HCT116 (cell line): ENCODE measurements around the gene GTPBP2. TPM values are rescaled to one million over a fixed set of nuclear protein-coding genes. Genes with fewer than 3 reads are reported as not detected.

Experiments
- ATAC-seq: fragments of 200-7000 bp; cut with Tn5 transposase; 2 replicates; pipeline ENCODE4 v1.9.1; 2020; ENCODE audit warnings: mild to moderate bottlenecking, moderate library complexity
- BruUV-seq: library from RNA; stranded (reverse); fragments of 400-500 nt; replicated peaks from 2 replicates; lab custom pipeline; 2021; lab: Mats Ljungman, UMichigan
- CTCF ChIA-PET: fragments of 300-600 bp; sonication (Branson Sonifier 250); formaldehyde crosslinking; loops from one replicate; lab custom pipeline; 2021; ENCODE audit warnings: antibody characterized with exemption; lab: Charles Lee
- POLR2A ChIA-PET: fragments of 300-600, 350-600 bp; sonication (Branson Sonifier 250); formaldehyde crosslinking; loops from one replicate; lab custom pipeline; 2021; ENCODE audit warnings: antibody characterized with exemption; lab: Charles Lee
- RAD21 ChIA-PET, 2 experiments: fragments of 300-600 bp; sonication (Branson Sonifier 250); formaldehyde crosslinking; loops; one replicate each; lab custom pipeline; 2023; ENCODE audit warnings: low total read pairs in 2 of 2; ENCODE audit not compliant: uncharacterized antibody in 2 of 2, unreplicated experiment in 2 of 2, low non-redundant PET in 1 of 2; lab: Charles Lee
- DNase-seq: peaks from one replicate; pipeline ENCODE4 v3.0.0-alpha.2; 2010; ENCODE audit warnings: low read depth, low spot score
- H2AFZ ChIP-seq: fragments of 200-600 bp; shearing (Covaris generic), sonication (generic); 2 replicates; pipeline ENCODE4 v1.6.1; 2017; ENCODE audit warnings: low read depth, mixed run types, mixed read lengths, antibody characterized with exemption, low read length; ENCODE audit not compliant: poor library complexity, severe bottlenecking
- H3K27ac ChIP-seq: 2 replicates; pipeline ENCODE4 v1.5.1; 2012; ENCODE audit warnings: low read depth, low read length
- H3K27me3 ChIP-seq: fragments of 200-600 bp; sonication (generic); 2 replicates; pipeline ENCODE4 v1.6.1; 2016; ENCODE audit warnings: mixed run types, low read length, mixed read lengths; ENCODE audit not compliant: insufficient read depth
- H3K36me3 ChIP-seq, 2 experiments: fragments of 200-500 bp in 1 of 2; fragments of 200-600 bp in 1 of 2; sonication (Bioruptor generic) in 1 of 2; sonication (generic) in 1 of 2; 2 replicates each; pipeline versions ENCODE4 v1.5.1 to v1.6.1; 2014 to 2016; ENCODE audit warnings: low read length in 2 of 2, inconsistent platforms in 1 of 2, mixed read lengths in 1 of 2, mixed run types in 1 of 2; ENCODE audit not compliant: insufficient read depth in 2 of 2, control insufficient read depth in 1 of 2
- H3K4me1 ChIP-seq, 2 experiments: fragments of 200-600 bp in 1 of 2; sonication (generic) in 1 of 2; 2 replicates each; pipeline versions ENCODE4 v1.5.1 to v1.6.1; 2012 to 2017; ENCODE audit warnings: low read length in 2 of 2, inconsistent platforms in 1 of 2, mild to moderate bottlenecking in 1 of 2, mixed read lengths in 1 of 2, mixed run types in 1 of 2, moderate library complexity in 1 of 2; ENCODE audit not compliant: insufficient read depth in 2 of 2, control insufficient read depth in 1 of 2
- H3K4me2 ChIP-seq: fragments of 200-600 bp; sonication (generic); 2 replicates; pipeline ENCODE4 v1.6.1; 2017; ENCODE audit warnings: mixed run types, low read length, mixed read lengths
- H3K4me3 ChIP-seq, 2 experiments: fragments of 200-600 bp in 1 of 2; sonication (generic) in 1 of 2; replicated peaks in 1 of 2; 2 replicates each; pipeline ENCODE4 v1.5.1; 2011 to 2016; ENCODE audit warnings: low read length in 2 of 2, control low read depth in 1 of 2, low read depth in 1 of 2, mild to moderate bottlenecking in 1 of 2, mixed read lengths in 1 of 2, mixed run types in 1 of 2
- H3K79me2 ChIP-seq: fragments of 200-600 bp; sonication (generic); 2 replicates; pipeline ENCODE4 v1.6.1; 2017; ENCODE audit warnings: mild to moderate bottlenecking, mixed run types, low read length, moderate library complexity, mixed read lengths; ENCODE audit not compliant: insufficient read depth
- H3K9ac ChIP-seq: fragments of 200-600 bp; sonication (generic); 2 replicates; pipeline ENCODE4 v1.6.1; 2016; ENCODE audit warnings: low read length, mixed read lengths
- H3K9me2 ChIP-seq: fragments of 200-600 bp; sonication (generic), shearing (Covaris generic); 2 replicates; pipeline ENCODE4 v1.6.1; 2017; ENCODE audit warnings: mixed run types, mild to moderate bottlenecking, moderate library complexity; ENCODE audit not compliant: insufficient read depth
- H3K9me3 ChIP-seq, 2 experiments: fragments of 200-500 bp in 1 of 2; fragments of 200-600 bp in 1 of 2; sonication (Bioruptor generic) in 1 of 2; sonication (generic) in 1 of 2; 2 replicates each; pipeline ENCODE4 v1.6.1; 2014 to 2017; ENCODE audit warnings: low read length in 2 of 2, mixed read lengths in 2 of 2, inconsistent platforms in 1 of 2, low read depth in 1 of 2, mild to moderate bottlenecking in 1 of 2, mixed run types in 1 of 2, moderate library complexity in 1 of 2; ENCODE audit not compliant: control insufficient read depth in 1 of 2, insufficient read depth in 1 of 2
- H4K20me1 ChIP-seq: fragments of 200-600 bp; sonication (generic), shearing (Covaris generic); 2 replicates; pipeline ENCODE4 v1.6.1; 2017; ENCODE audit warnings: mixed run types, mild to moderate bottlenecking, moderate library complexity; ENCODE audit not compliant: insufficient read depth
- CBX3 ChIP-seq: IDR thresholded peaks from 2 replicates; pipeline ENCODE4 v1.6.1; 2012; ENCODE audit warnings: low read depth
- CEBPB ChIP-seq: IDR thresholded peaks from 2 replicates; pipeline ENCODE4 v1.6.1; 2012; ENCODE audit warnings: low read depth
- EGR1 ChIP-seq: IDR thresholded peaks from 2 replicates; pipeline ENCODE4 v1.6.1; 2012; ENCODE audit warnings: low read depth
- ELF1 ChIP-seq: IDR thresholded peaks from 2 replicates; pipeline ENCODE4 v1.6.1; 2012; ENCODE audit warnings: low read depth, borderline replicate concordance
- EZH2 ChIP-seq: fragments of 200-600 bp; sonication (generic); IDR thresholded peaks from 2 replicates; pipeline ENCODE4 v1.6.1; 2017; ENCODE audit warnings: antibody characterized with exemption, mixed run types
- EZH2phosphoT487 ChIP-seq: fragments of 200-600 bp; IDR thresholded peaks from 2 replicates; pipeline ENCODE4 v1.6.1; 2018; ENCODE audit warnings: antibody characterized with exemption, borderline replicate concordance
- JUND ChIP-seq: IDR thresholded peaks from 2 replicates; pipeline ENCODE4 v1.6.1; 2012
- POLR2A ChIP-seq: IDR thresholded peaks from 2 replicates; pipeline ENCODE4 v1.7.0; 2011; ENCODE audit warnings: borderline replicate concordance; ENCODE audit not compliant: insufficient read depth, insufficient read length; ENCODE audit errors: extremely low read depth
- POLR2AphosphoS5 ChIP-seq: IDR thresholded peaks from 2 replicates; pipeline ENCODE4 v1.6.1; 2011; ENCODE audit warnings: mild to moderate bottlenecking, low read depth, low read length, moderate library complexity
- RAD21 ChIP-seq: IDR thresholded peaks from 2 replicates; pipeline ENCODE4 v1.6.1; 2012; ENCODE audit warnings: low read depth, mild to moderate bottlenecking
- REST ChIP-seq: IDR thresholded peaks from 2 replicates; pipeline ENCODE4 v1.6.1; 2012; ENCODE audit warnings: low read depth
- SIN3A ChIP-seq: IDR thresholded peaks from 2 replicates; pipeline ENCODE4 v1.6.1; 2012; ENCODE audit warnings: low read depth
- SP1 ChIP-seq: IDR thresholded peaks from 2 replicates; pipeline ENCODE4 v1.6.1; 2012; ENCODE audit warnings: low read depth
- SRF ChIP-seq: IDR thresholded peaks from 2 replicates; pipeline ENCODE4 v1.6.1; 2012; ENCODE audit warnings: low read depth
- TCF7L2 ChIP-seq: IDR thresholded peaks from 2 replicates; pipeline ENCODE4 v1.7.0; 2011; ENCODE audit warnings: borderline replicate concordance, inconsistent platforms; ENCODE audit not compliant: insufficient read depth, insufficient read length; ENCODE audit errors: extremely low read depth
- YY1 ChIP-seq: IDR thresholded peaks from 2 replicates; pipeline ENCODE4 v1.6.1; 2011; ENCODE audit warnings: low read length, low read depth, moderate library complexity, mild to moderate bottlenecking; ENCODE audit not compliant: insufficient replicate concordance; ENCODE audit errors: extremely low read depth
- ZFX ChIP-seq: fragments of 450-650 bp; IDR thresholded peaks from 2 replicates; pipeline ENCODE4 v1.6.1; 2017
- ZNF274 ChIP-seq: fragments of 200-500 bp; sonication (Bioruptor generic); IDR thresholded peaks from 2 replicates; pipeline ENCODE4 v1.6.1; 2014; ENCODE audit warnings: mild to moderate bottlenecking, low read depth, low read length, inconsistent platforms
- intact Hi-C: fragments of 100-400 bp; cut with micrococcal nuclease; formaldehyde crosslinking; loops from 2 replicates; pipeline ENCODE4 v1.10.0; 2022
- total RNA-seq: library from RNA; stranded (reverse); gene quantifications from one replicate; pipeline ENCODE4 v1.2.1, GENCODE V29; 2021; ENCODE audit not compliant: unreplicated experiment
- TF ChIP-seq, protein P1 (sequence below): IDR thresholded peaks from 2 replicates; pipeline ENCODE4 v1.6.1; 2012
- TF ChIP-seq, protein P2 (sequence below): IDR thresholded peaks from 2 replicates; pipeline ENCODE4 v1.6.1; 2011; ENCODE audit warnings: mild to moderate bottlenecking, low read length, moderate library complexity; ENCODE audit not compliant: insufficient replicate concordance; ENCODE audit errors: extremely low read depth

The GTPBP2 gene
- total RNA-seq, 1 experiment from 2014 or later: 98.0 TPM

DNA sequence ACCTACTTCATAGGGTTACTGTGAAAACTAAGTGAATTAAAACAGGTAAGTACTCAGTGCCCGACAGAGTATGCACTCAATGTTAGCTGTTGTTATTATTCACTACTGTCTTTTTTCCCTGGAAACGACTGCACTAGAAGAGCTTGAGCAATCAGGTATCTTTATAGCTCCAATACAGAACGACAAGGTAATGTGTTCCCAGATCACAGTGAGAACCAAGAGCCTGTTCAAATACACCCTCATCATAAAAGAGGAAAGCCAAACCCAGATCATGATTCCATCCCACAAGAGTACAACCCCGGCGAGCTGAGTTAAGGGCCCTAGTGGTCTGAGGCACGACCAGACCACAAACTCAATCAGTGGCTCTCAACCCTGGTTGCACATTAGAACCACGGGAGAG lies 48.7 kb upstream of the GTPBP2 start:
- intact Hi-C loops: no loop called here
- POLR2A ChIA-PET: no interaction called here
- H3K36me3 ChIP-seq: peaks cover 34 to 52% of the 10 kb centered on the region in 2 experiments

More for the DNA sequence above, 48.7 kb upstream of the GTPBP2 start:
- no peak overlapping the region for H3K4me3 ChIP-seq
- H3K79me2 ChIP-seq: peaks cover 34% of the 10 kb centered on the region
- H3K4me1 ChIP-seq: no peaks in the 10 kb centered on the region
- no TSS peak for BruUV-seq
- H3K9me2 ChIP-seq: no peaks in the 10 kb centered on the region
- no peak overlapping the region for H3K27ac ChIP-seq
- ATAC-seq: no peak
- H3K27me3 ChIP-seq: no peaks in the 10 kb centered on the region
- no peak overlapping the region for H2AFZ ChIP-seq
- H4K20me1 ChIP-seq: no peaks in the 10 kb centered on the region
- no peaks in the 10 kb centered on the region for H3K9me3 ChIP-seq
- no peak overlapping the region for H3K9ac ChIP-seq
- CTCF ChIA-PET: interaction anchor here (3.6 kb wide), 1 partner anchor 10 kb away, joined by 13 read pairs; no protein-coding TSS in a partner anchor
- RAD21 ChIA-PET: no interaction called here
- no peak overlapping the region for H3K4me2 ChIP-seq
- no peak for TF ChIP-seq ELF1
- TF ChIP-seq POLR2AphosphoS5: no peak
- no peak for TF ChIP-seq CEBPB
- TF ChIP-seq SIN3A: no peak
- no peak for TF ChIP-seq SP1
- TF ChIP-seq EZH2phosphoT487: no peak
- TF ChIP-seq CBX3: no peak
- TF ChIP-seq ZFX: no peak
- no peak for TF ChIP-seq POLR2A
- TF ChIP-seq, protein P1, sequence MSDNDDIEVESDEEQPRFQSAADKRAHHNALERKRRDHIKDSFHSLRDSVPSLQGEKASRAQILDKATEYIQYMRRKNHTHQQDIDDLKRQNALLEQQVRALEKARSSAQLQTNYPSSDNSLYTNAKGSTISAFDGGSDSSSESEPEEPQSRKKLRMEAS: no peak
- no peak for TF ChIP-seq SRF
- TF ChIP-seq, protein P2, sequence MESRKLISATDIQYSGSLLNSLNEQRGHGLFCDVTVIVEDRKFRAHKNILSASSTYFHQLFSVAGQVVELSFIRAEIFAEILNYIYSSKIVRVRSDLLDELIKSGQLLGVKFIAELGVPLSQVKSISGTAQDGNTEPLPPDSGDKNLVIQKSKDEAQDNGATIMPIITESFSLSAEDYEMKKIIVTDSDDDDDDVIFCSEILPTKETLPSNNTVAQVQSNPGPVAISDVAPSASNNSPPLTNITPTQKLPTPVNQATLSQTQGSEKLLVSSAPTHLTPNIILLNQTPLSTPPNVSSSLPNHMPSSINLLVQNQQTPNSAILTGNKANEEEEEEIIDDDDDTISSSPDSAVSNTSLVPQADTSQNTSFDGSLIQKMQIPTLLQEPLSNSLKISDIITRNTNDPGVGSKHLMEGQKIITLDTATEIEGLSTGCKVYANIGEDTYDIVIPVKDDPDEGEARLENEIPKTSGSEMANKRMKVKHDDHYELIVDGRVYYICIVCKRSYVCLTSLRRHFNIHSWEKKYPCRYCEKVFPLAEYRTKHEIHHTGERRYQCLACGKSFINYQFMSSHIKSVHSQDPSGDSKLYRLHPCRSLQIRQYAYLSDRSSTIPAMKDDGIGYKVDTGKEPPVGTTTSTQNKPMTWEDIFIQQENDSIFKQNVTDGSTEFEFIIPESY: no peak
- no peak for TF ChIP-seq JUND
- no peak for TF ChIP-seq YY1
- no peak for TF ChIP-seq ZNF274
- no peak for TF ChIP-seq REST
- no peak for TF ChIP-seq TCF7L2
- TF ChIP-seq EGR1: no peak
- no peak for TF ChIP-seq RAD21
- TF ChIP-seq EZH2: no peak
- no peak for DNase-seq
